IMR-90 (cell line): ENCODE results near the gene KRTAP27-1. TPM values are rescaled to one million over a fixed set of nuclear protein-coding genes. Genes with fewer than 3 reads are reported as not detected.

Source experiments
- ATAC-seq: fragments of 200-7000 bp; cut with Tn5 transposase; 2 replicates; pipeline ENCODE4 v1.9.1; 2020; ENCODE audit warnings: low read depth, mild to moderate bottlenecking, moderate library complexity
- BruUV-seq: library from RNA; stranded (reverse); fragments of 400-500 nt; replicated peaks from 2 replicates; lab custom pipeline; 2021; lab: Mats Ljungman, UMichigan
- CTCF ChIA-PET: fragments of 300-600 bp; formaldehyde crosslinking; extraction: SDS; loops from one replicate; lab custom pipeline; 2021; ENCODE audit warnings: antibody characterized with exemption; lab: Yijun Ruan, JAX
- POLR2A ChIA-PET: fragments of 300-600 bp; sonication (Branson Sonifier 250); formaldehyde crosslinking; loops from one replicate; lab custom pipeline; 2022; ENCODE audit warnings: antibody characterized with exemption; ENCODE audit not compliant: unreplicated experiment; lab: Charles Lee
- DNase-seq: peaks from one replicate; pipeline ENCODE4 v3.0.0; 2013
- H2AFZ ChIP-seq: replicated peaks from 2 replicates; pipeline ENCODE3; 2013; ENCODE audit warnings: low read length, mild to moderate bottlenecking; ENCODE audit not compliant: poor library complexity
- H2AK5ac ChIP-seq: 2 replicates; pipeline ENCODE4 v1.6.1; 2013; ENCODE audit warnings: low read depth, low read length, inconsistent platforms
- H2AK9ac ChIP-seq: replicated peaks from 2 replicates; pipeline ENCODE3; 2013; ENCODE audit warnings: mild to moderate bottlenecking, low read depth, low read length, moderate library complexity; ENCODE audit not compliant: poor library complexity
- H2BK120ac ChIP-seq: 2 replicates; pipeline ENCODE4 v1.6.1; 2013; ENCODE audit warnings: low read depth, low read length, inconsistent platforms
- H2BK15ac ChIP-seq: 3 replicates; pipeline ENCODE4 v1.6.1; 2013; ENCODE audit warnings: low read depth, low read length, inconsistent platforms
- H2BK20ac ChIP-seq: 2 replicates; pipeline ENCODE4 v1.6.1; 2013; ENCODE audit warnings: low read depth, mild to moderate bottlenecking, inconsistent platforms, low read length, moderate library complexity
- H2BK5ac ChIP-seq: 2 replicates; pipeline ENCODE4 v1.6.1; 2013; ENCODE audit warnings: mild to moderate bottlenecking, low read depth, low read length, inconsistent platforms; ENCODE audit not compliant: poor library complexity, severe bottlenecking
- H3K14ac ChIP-seq: replicated peaks from 2 replicates; pipeline ENCODE4 v1.6.1; 2013; ENCODE audit warnings: low read depth, low read length, inconsistent platforms
- H3K18ac ChIP-seq: 2 replicates; pipeline ENCODE4 v1.6.1; 2013; ENCODE audit warnings: low read depth, low read length, control low read depth
- H3K23ac ChIP-seq: 2 replicates; pipeline ENCODE4 v1.6.1; 2013; ENCODE audit warnings: low read depth, low read length, inconsistent platforms
- H3K27ac ChIP-seq: 2 replicates; pipeline ENCODE4 v1.5.1; 2013; ENCODE audit warnings: mild to moderate bottlenecking, control low read depth, low read length; ENCODE audit not compliant: insufficient read depth
- H3K27me3 ChIP-seq: 2 replicates; pipeline ENCODE4 v1.6.1; 2013; ENCODE audit warnings: low read length; ENCODE audit not compliant: control insufficient read depth, insufficient read depth
- H3K36me3 ChIP-seq: 2 replicates; pipeline ENCODE4 v1.6.1; 2013; ENCODE audit warnings: low read length, mixed read lengths; ENCODE audit not compliant: control insufficient read depth, insufficient read depth
- H3K4ac ChIP-seq: 2 replicates; pipeline ENCODE4 v1.6.1; 2013; ENCODE audit warnings: low read depth, low read length, inconsistent platforms
- H3K4me1 ChIP-seq: 2 replicates; pipeline ENCODE4 v1.6.1; 2013; ENCODE audit warnings: low read length, mixed read lengths; ENCODE audit not compliant: control insufficient read depth, insufficient read depth
- H3K4me2 ChIP-seq: 2 replicates; pipeline ENCODE4 v1.6.1; 2013; ENCODE audit warnings: low read depth, mild to moderate bottlenecking, control low read depth, low read length, moderate library complexity
- H3K4me3 ChIP-seq: 2 replicates; pipeline ENCODE4 v1.5.1; 2013; ENCODE audit warnings: low read depth, mild to moderate bottlenecking, control low read depth, low read length, moderate library complexity; ENCODE audit not compliant: insufficient read depth
- H3K56ac ChIP-seq: 2 replicates; pipeline ENCODE4 v1.6.1; 2013; ENCODE audit warnings: low read length, inconsistent platforms; ENCODE audit not compliant: insufficient read depth; ENCODE audit errors: extremely low read depth
- H3K79me1 ChIP-seq, 2 experiments: 2 replicates each; pipeline ENCODE4 v1.6.1; 2013; ENCODE audit warnings: low read length in 2 of 2, inconsistent platforms in 1 of 2, low read depth in 1 of 2
- H3K9ac ChIP-seq: 2 replicates; pipeline ENCODE4 v1.6.1; 2013; ENCODE audit warnings: low read depth, low read length, control low read depth
- H3K9me1 ChIP-seq: 2 replicates; pipeline ENCODE4 v1.6.1; 2013; ENCODE audit warnings: low read length, inconsistent platforms; ENCODE audit not compliant: insufficient read depth
- H3K9me3 ChIP-seq: 2 replicates; pipeline ENCODE4 v1.6.1; 2013; ENCODE audit warnings: low read length; ENCODE audit not compliant: control insufficient read depth, insufficient read depth
- H4K20me1 ChIP-seq: 2 replicates; pipeline ENCODE4 v1.6.1; 2013; ENCODE audit warnings: low read length, inconsistent platforms; ENCODE audit not compliant: insufficient read depth
- H4K5ac ChIP-seq: 2 replicates; pipeline ENCODE4 v1.6.1; 2013; ENCODE audit warnings: mild to moderate bottlenecking, low read depth, low read length, control low read depth
- H4K8ac ChIP-seq, 2 experiments: 2 replicates each; pipeline ENCODE4 v1.6.1; 2013; ENCODE audit warnings: low read depth in 2 of 2, low read length in 2 of 2, control low read depth in 1 of 2, inconsistent platforms in 1 of 2
- H4K91ac ChIP-seq: 2 replicates; pipeline ENCODE4 v1.6.1; 2013; ENCODE audit warnings: low read depth, low read length, inconsistent platforms; ENCODE audit not compliant: insufficient read depth
- BHLHE40 ChIP-seq: fragments of 150-350 bp; IDR thresholded peaks from 2 replicates; pipeline ENCODE4 v1.6.1; 2016; ENCODE audit warnings: mild to moderate bottlenecking, low read depth, low read length
- CEBPB ChIP-seq: IDR thresholded peaks from 2 replicates; pipeline ENCODE4 v1.6.1; 2012; ENCODE audit warnings: low read depth, low read length, improper control_type of control experiment
- CHD1 ChIP-seq: IDR thresholded peaks from 2 replicates; pipeline ENCODE4 v1.6.1; 2012; ENCODE audit warnings: low read depth, low read length, improper control_type of control experiment
- FOS ChIP-seq: fragments of 150-350 bp; IDR thresholded peaks from 2 replicates; pipeline ENCODE4 v1.6.1; 2016; ENCODE audit warnings: low read depth, low read length
- MAZ ChIP-seq: IDR thresholded peaks from 2 replicates; pipeline ENCODE4 v1.6.1; 2012; ENCODE audit warnings: low read depth, mild to moderate bottlenecking, low read length, improper control_type of control experiment, moderate library complexity, borderline replicate concordance
- MXI1 ChIP-seq: IDR thresholded peaks from 2 replicates; pipeline ENCODE4 v1.6.1; 2012; ENCODE audit warnings: low read depth, mild to moderate bottlenecking, low read length, moderate library complexity, borderline replicate concordance
- RFX5 ChIP-seq: IDR thresholded peaks from 2 replicates; pipeline ENCODE4 v1.8.0; 2012; ENCODE audit warnings: low read depth, mild to moderate bottlenecking, low read length, moderate library complexity
- WGBS, 2 experiments: methylation state at CpG; one replicate each; pipeline versions ENCODE4 v1.1.5 to v1.1.7; 2013; ENCODE audit warnings: missing lambda C conversion rate in 2 of 2; ENCODE audit not compliant: insufficient read length in 1 of 2; ENCODE audit errors: extremely low coverage in 2 of 2; 5-methylcytosine and 5-hydroxymethylcytosine counted together
- dilution Hi-C: fragments of 300-500 bp; cut with HindIII; formaldehyde crosslinking; loops from one replicate; pipeline ENCODE4 v1.14.3; 2018; ENCODE audit warnings: low sequenced_read_pairs; ENCODE audit not compliant: unreplicated experiment
- in situ Hi-C: fragments of 300-500 bp; cut with MboI; formaldehyde crosslinking; loops from 3 replicates; pipeline ENCODE4 v1.14.3; 2019; ENCODE audit warnings: low sequenced_read_pairs, inconsistent platforms, mixed read lengths
- intact Hi-C: fragments of 100-400 bp; cut with micrococcal nuclease; formaldehyde crosslinking; loops from 2 replicates; pipeline ENCODE4 v1.10.0; 2022
- polyA plus RNA-seq, 3 experiments: library from polyadenylated mRNA; depleted of rRNA; stranded (reverse); fragments of >200 nt; gene quantifications; 2 replicates each; pipeline ENCODE4 v1.2.3, GENCODE V29; 2012; ENCODE audit warnings: low replicate concordance in 1 of 3
- total RNA-seq: library from RNA; depleted of rRNA; stranded (reverse); fragments of >200 nt; gene quantifications from 2 replicates; pipeline ENCODE4 v1.2.3, GENCODE V29; 2012
- TF ChIP-seq, protein P1 (sequence below): conservative IDR thresholded peaks from 2 replicates; pipeline ENCODE4 v1.5.1; 2012; ENCODE audit warnings: mild to moderate bottlenecking, low read depth, low read length, improper control_type of control experiment
- TF ChIP-seq, protein P2 (sequence below): fragments of 150-350 bp; IDR thresholded peaks from 2 replicates; pipeline ENCODE4 v1.6.1; 2016; ENCODE audit warnings: low read depth, mild to moderate bottlenecking, low read length, moderate library complexity, borderline replicate concordance

KRTAP27-1 gene
- total and polyA plus RNA-seq, 2 of the 4 experiments (the other 2 are of a cell fraction) = not detected

DNA sequence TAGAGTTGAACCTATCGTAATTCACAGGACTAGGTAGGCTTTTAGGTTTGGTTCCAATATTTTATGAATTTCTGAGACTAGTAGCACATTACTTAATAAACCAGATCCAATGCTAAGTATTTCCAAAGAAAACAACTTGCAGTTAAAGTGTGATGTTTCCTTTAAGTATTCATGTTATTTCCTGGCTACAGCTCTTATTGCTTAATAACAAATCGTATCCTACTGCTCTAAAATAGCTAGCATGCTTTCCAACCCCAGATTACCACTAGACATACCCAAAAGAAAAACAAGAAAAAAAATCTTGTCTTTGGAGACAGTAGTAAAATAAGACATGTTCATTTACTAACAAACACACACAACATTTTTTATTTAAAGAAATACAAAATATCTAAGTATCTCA lies 898 bp downstream of the KRTAP27-1 start:
- no peak overlapping the region for H3K4me2 ChIP-seq
- H3K9me1 ChIP-seq = no peaks in the 10 kb centered on the region
- no peaks in the 10 kb centered on the region for H3K27me3 ChIP-seq
- no peak overlapping the region for H3K56ac ChIP-seq
- H3K9me3 ChIP-seq = peaks cover 13% of the 10 kb centered on the region
- ChIA-PET CTCF (no interaction called here), POLR2A (no interaction called here)
- dilution Hi-C loops = no loop called here
- H3K9ac ChIP-seq = no peak overlapping the region
- H2BK15ac ChIP-seq = no peak overlapping the region
- H2AK9ac ChIP-seq = no peak overlapping the region
- H4K8ac ChIP-seq = no peak overlapping the region
- in situ Hi-C loops = no loop called here
- H3K79me1 ChIP-seq = no peaks in the 10 kb centered on the region
- no peak for ATAC-seq
- no peak overlapping the region for H3K4ac ChIP-seq
- no peak overlapping the region for H3K18ac ChIP-seq
- no peaks in the 10 kb centered on the region for H3K36me3 ChIP-seq
- no peak overlapping the region for H4K91ac ChIP-seq
- H3K23ac ChIP-seq = no peak overlapping the region
- H3K14ac ChIP-seq = no peak overlapping the region
- no CpG with 5 or more reads among the region's 2 CpGs for WGBS, 2 experiments
- H2AFZ ChIP-seq = no peak overlapping the region
- no peak overlapping the region for H2BK20ac ChIP-seq
- TF ChIP-seq RFX5 = no peak
- TF ChIP-seq, protein P1, sequence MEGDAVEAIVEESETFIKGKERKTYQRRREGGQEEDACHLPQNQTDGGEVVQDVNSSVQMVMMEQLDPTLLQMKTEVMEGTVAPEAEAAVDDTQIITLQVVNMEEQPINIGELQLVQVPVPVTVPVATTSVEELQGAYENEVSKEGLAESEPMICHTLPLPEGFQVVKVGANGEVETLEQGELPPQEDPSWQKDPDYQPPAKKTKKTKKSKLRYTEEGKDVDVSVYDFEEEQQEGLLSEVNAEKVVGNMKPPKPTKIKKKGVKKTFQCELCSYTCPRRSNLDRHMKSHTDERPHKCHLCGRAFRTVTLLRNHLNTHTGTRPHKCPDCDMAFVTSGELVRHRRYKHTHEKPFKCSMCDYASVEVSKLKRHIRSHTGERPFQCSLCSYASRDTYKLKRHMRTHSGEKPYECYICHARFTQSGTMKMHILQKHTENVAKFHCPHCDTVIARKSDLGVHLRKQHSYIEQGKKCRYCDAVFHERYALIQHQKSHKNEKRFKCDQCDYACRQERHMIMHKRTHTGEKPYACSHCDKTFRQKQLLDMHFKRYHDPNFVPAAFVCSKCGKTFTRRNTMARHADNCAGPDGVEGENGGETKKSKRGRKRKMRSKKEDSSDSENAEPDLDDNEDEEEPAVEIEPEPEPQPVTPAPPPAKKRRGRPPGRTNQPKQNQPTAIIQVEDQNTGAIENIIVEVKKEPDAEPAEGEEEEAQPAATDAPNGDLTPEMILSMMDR = no peak
- no peak for TF ChIP-seq CEBPB
- no peak for TF ChIP-seq FOS
- TF ChIP-seq BHLHE40 = no peak
- TF ChIP-seq MXI1 = no peak
- TF ChIP-seq MAZ = no peak
- TF ChIP-seq, protein P2, sequence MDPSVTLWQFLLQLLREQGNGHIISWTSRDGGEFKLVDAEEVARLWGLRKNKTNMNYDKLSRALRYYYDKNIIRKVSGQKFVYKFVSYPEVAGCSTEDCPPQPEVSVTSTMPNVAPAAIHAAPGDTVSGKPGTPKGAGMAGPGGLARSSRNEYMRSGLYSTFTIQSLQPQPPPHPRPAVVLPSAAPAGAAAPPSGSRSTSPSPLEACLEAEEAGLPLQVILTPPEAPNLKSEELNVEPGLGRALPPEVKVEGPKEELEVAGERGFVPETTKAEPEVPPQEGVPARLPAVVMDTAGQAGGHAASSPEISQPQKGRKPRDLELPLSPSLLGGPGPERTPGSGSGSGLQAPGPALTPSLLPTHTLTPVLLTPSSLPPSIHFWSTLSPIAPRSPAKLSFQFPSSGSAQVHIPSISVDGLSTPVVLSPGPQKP = no peak
- TF ChIP-seq CHD1 = no peak
- H2BK120ac ChIP-seq = no peak overlapping the region
- H4K20me1 ChIP-seq = no peaks in the 10 kb centered on the region
- H2BK5ac ChIP-seq = no peak overlapping the region
- H3K27ac ChIP-seq = no peak overlapping the region
- no peak overlapping the region for H2AK5ac ChIP-seq
- no peak overlapping the region for H3K4me3 ChIP-seq
- intact Hi-C loops = no loop called here
- no peaks in the 10 kb centered on the region for H3K4me1 ChIP-seq
- no peak overlapping the region for H4K5ac ChIP-seq
- BruUV-seq = no TSS peak
- no peak for DNase-seq
